Measurements from ENCODE around the gene GPR42.

The GPR42 gene

GRCh38 chr19:35331551-35332214, 39.2 kb upstream of the GPR42 start:
- no peak overlapping the region for H3K9ac ChIP-seq (ENCODE audit: insufficient read length, low read depth)
- TF ChIP-seq SUZ12 (IDR thresholded peaks at IDR 0.05; ENCODE audit: extremely low read depth, insufficient read depth, insufficient read length) (no peak), YY1 (IDR thresholded peaks at IDR 0.05; ENCODE audit: insufficient read depth, insufficient read length) (no peak), ZNF274 (IDR thresholded peaks at IDR 0.05; ENCODE audit: low read depth, low read length) (no peak)
- no peak overlapping the region for H3K4me3 ChIP-seq (ENCODE audit: insufficient read length, low read depth)

GRCh38 chr19:35332817-35333216, 38.1 kb upstream of the GPR42 start:
- H3K4me1 ChIP-seq (ENCODE audit: insufficient read depth, insufficient read length): peaks cover 6% of the 10 kb centered on the region
- no peak for DNase-seq (ENCODE audit: low read depth, low spot score)
- no peak overlapping the region for H3K9ac ChIP-seq (ENCODE audit: insufficient read length, low read depth)
- no peaks in the 10 kb centered on the region for H3K9me3 ChIP-seq (ENCODE audit: insufficient read depth, low read length)
- no peaks in the 10 kb centered on the region for H3K27me3 ChIP-seq (ENCODE audit: insufficient read depth, insufficient read length)
- H3K36me3 ChIP-seq (ENCODE audit: insufficient read depth, insufficient read length, low read length): no peaks in the 10 kb centered on the region
- no peak for TF ChIP-seq ZNF274 (IDR thresholded peaks at IDR 0.05; ENCODE audit: low read depth, low read length)
- TF ChIP-seq SUZ12 (IDR thresholded peaks at IDR 0.05; ENCODE audit: extremely low read depth, insufficient read depth, insufficient read length): no peak
- no peak for TF ChIP-seq YY1 (IDR thresholded peaks at IDR 0.05; ENCODE audit: insufficient read depth, insufficient read length)
- no peak overlapping the region for H3K4me3 ChIP-seq (ENCODE audit: insufficient read length, low read depth)

More at GRCh38 chr19:35331551-35332214, 39.2 kb upstream of the GPR42 start:
- peaks cover 6% of the 10 kb centered on the region for H3K4me1 ChIP-seq (ENCODE audit: insufficient read depth, insufficient read length)
- H3K36me3 ChIP-seq (ENCODE audit: insufficient read depth, insufficient read length, low read length): no peaks in the 10 kb centered on the region
- H3K9me3 ChIP-seq (ENCODE audit: insufficient read depth, low read length): no peaks in the 10 kb centered on the region
- no peaks in the 10 kb centered on the region for H3K27me3 ChIP-seq (ENCODE audit: insufficient read depth, insufficient read length)
- no peak for DNase-seq (ENCODE audit: low read depth, low spot score)

- no peaks in the 10 kb centered on the region for H3K27me3 ChIP-seq (ENCODE audit: insufficient read depth, insufficient read length)
- no peak overlapping the region for H3K4me3 ChIP-seq (ENCODE audit: insufficient read length, low read depth)
- peaks cover 3% of the 10 kb centered on the region for H3K4me1 ChIP-seq (ENCODE audit: insufficient read depth, insufficient read length)
- no peaks in the 10 kb centered on the region for H3K36me3 ChIP-seq (ENCODE audit: insufficient read depth, insufficient read length, low read length)
- no peak overlapping the region for H3K9ac ChIP-seq (ENCODE audit: insufficient read length, low read depth)
- H3K9me3 ChIP-seq (ENCODE audit: insufficient read depth, low read length): no peaks in the 10 kb centered on the region
- DNase-seq (ENCODE audit: low read depth, low spot score): no peak
- TF ChIP-seq SUZ12 (IDR thresholded peaks at IDR 0.05; ENCODE audit: extremely low read depth, insufficient read depth, insufficient read length) (no peak), YY1 (IDR thresholded peaks at IDR 0.05; ENCODE audit: insufficient read depth, insufficient read length) (no peak), ZNF274 (IDR thresholded peaks at IDR 0.05; ENCODE audit: low read depth, low read length) (no peak)
Measured at GRCh38 chr19:35334144-35334753, 36.6 kb upstream of the GPR42 start.

GRCh38 chr19:35336166-35336955, 34.5 kb upstream of the GPR42 start:
- H3K9ac ChIP-seq (ENCODE audit: insufficient read length, low read depth): no peak overlapping the region
- DNase-seq (ENCODE audit: low read depth, low spot score): no peak
- no peaks in the 10 kb centered on the region for H3K36me3 ChIP-seq (ENCODE audit: insufficient read depth, insufficient read length, low read length)
- no peaks in the 10 kb centered on the region for H3K27me3 ChIP-seq (ENCODE audit: insufficient read depth, insufficient read length)
- H3K9me3 ChIP-seq (ENCODE audit: insufficient read depth, low read length): no peaks in the 10 kb centered on the region
- no peaks in the 10 kb centered on the region for H3K4me1 ChIP-seq (ENCODE audit: insufficient read depth, insufficient read length)
- no peak overlapping the region for H3K4me3 ChIP-seq (ENCODE audit: insufficient read length, low read depth)
- no peak for TF ChIP-seq YY1 (IDR thresholded peaks at IDR 0.05; ENCODE audit: insufficient read depth, insufficient read length)

- no peaks in the 10 kb centered on the region for H3K27me3 ChIP-seq (ENCODE audit: insufficient read depth, insufficient read length)
- no peak for DNase-seq (ENCODE audit: low read depth, low spot score)
- no peaks in the 10 kb centered on the region for H3K9me3 ChIP-seq (ENCODE audit: insufficient read depth, low read length)
- no peaks in the 10 kb centered on the region for H3K4me1 ChIP-seq (ENCODE audit: insufficient read depth, insufficient read length)
- H3K4me3 ChIP-seq (ENCODE audit: insufficient read length, low read depth): no peak overlapping the region
- H3K9ac ChIP-seq (ENCODE audit: insufficient read length, low read depth): no peak overlapping the region
- H3K36me3 ChIP-seq (ENCODE audit: insufficient read depth, insufficient read length, low read length): no peaks in the 10 kb centered on the region
- TF ChIP-seq SUZ12 (IDR thresholded peaks at IDR 0.05; ENCODE audit: extremely low read depth, insufficient read depth, insufficient read length): no peak
Measured at GRCh38 chr19:35337097-35337983, 33.5 kb upstream of the GPR42 start.

GRCh38 chr19:35337984-35338296, 32.9 kb upstream of the GPR42 start:
- H3K36me3 ChIP-seq (ENCODE audit: insufficient read depth, insufficient read length, low read length): no peaks in the 10 kb centered on the region
- H3K9me3 ChIP-seq (ENCODE audit: insufficient read depth, low read length): no peaks in the 10 kb centered on the region
- H3K27me3 ChIP-seq (ENCODE audit: insufficient read depth, insufficient read length): no peaks in the 10 kb centered on the region
- no peaks in the 10 kb centered on the region for H3K4me1 ChIP-seq (ENCODE audit: insufficient read depth, insufficient read length)
- TF ChIP-seq ZNF274 (IDR thresholded peaks at IDR 0.05; ENCODE audit: low read depth, low read length) (no peak), SUZ12 (IDR thresholded peaks at IDR 0.05; ENCODE audit: extremely low read depth, insufficient read depth, insufficient read length) (no peak), YY1 (IDR thresholded peaks at IDR 0.05; ENCODE audit: insufficient read depth, insufficient read length) (no peak)
- H3K9ac ChIP-seq (ENCODE audit: insufficient read length, low read depth): no peak overlapping the region
- DNase-seq (ENCODE audit: low read depth, low spot score): no peak
- no peak overlapping the region for H3K4me3 ChIP-seq (ENCODE audit: insufficient read length, low read depth)

GRCh38 chr19:35340431-35340830, 30.4 kb upstream of the GPR42 start:
- no peaks in the 10 kb centered on the region for H3K36me3 ChIP-seq (ENCODE audit: insufficient read depth, insufficient read length, low read length)

More at GRCh38 chr19:35340431-35340830, 30.4 kb upstream of the GPR42 start:
- no peaks in the 10 kb centered on the region for H3K27me3 ChIP-seq (ENCODE audit: insufficient read depth, insufficient read length)
- H3K4me1 ChIP-seq (ENCODE audit: insufficient read depth, insufficient read length): peaks cover 4% of the 10 kb centered on the region
- H3K9ac ChIP-seq (ENCODE audit: insufficient read length, low read depth): no peak overlapping the region
- no peak overlapping the region for H3K4me3 ChIP-seq (ENCODE audit: insufficient read length, low read depth)
- TF ChIP-seq YY1 (IDR thresholded peaks at IDR 0.05; ENCODE audit: insufficient read depth, insufficient read length) (no peak), ZNF274 (IDR thresholded peaks at IDR 0.05; ENCODE audit: low read depth, low read length) (no peak), SUZ12 (IDR thresholded peaks at IDR 0.05; ENCODE audit: extremely low read depth, insufficient read depth, insufficient read length) (no peak)
- DNase-seq (ENCODE audit: low read depth, low spot score): no peak
- H3K9me3 ChIP-seq (ENCODE audit: insufficient read depth, low read length): no peaks in the 10 kb centered on the region

Measured in NT2/D1 (cell line).